Ascending aorta (tissue), 2 donors: Measurements from ENCODE around the gene SPRYD4. TPM values are rescaled to one million over a fixed set of nuclear protein-coding genes. Genes with fewer than 3 reads are reported as not detected.
"Not testable (repeated sequence)": the region's sequence is repeated elsewhere in the genome, so short reads cannot be mapped to it uniquely, and the experiment has no call there.

Source experiments
- DNase-seq, 2 donors: peaks; one replicate each; pipeline ENCODE4 v3.0.0-alpha.2; 2019; ENCODE audit warnings: low spot score in 2 of 2
- H3K27ac ChIP-seq, 2 donors: fragments of 200-600 bp; sonication (generic); one replicate each; pipeline ENCODE4 v1.5.1; 2016 to 2017; ENCODE audit warnings: mild to moderate bottlenecking in 1 of 2
- H3K27me3 ChIP-seq: fragments of 200-600 bp; sonication (generic); one replicate; pipeline ENCODE4 v1.5.1; 2017
- H3K36me3 ChIP-seq, 2 donors: fragments of 200-600 bp; sonication (generic); one replicate each; pipeline ENCODE4 v1.5.1; 2016
- H3K4me1 ChIP-seq, 2 donors: fragments of 200-600 bp; sonication (generic); one replicate each; pipeline ENCODE4 v1.5.1; 2016 to 2017; ENCODE audit warnings: mild to moderate bottlenecking in 1 of 2
- H3K4me3 ChIP-seq, 2 donors: fragments of 200-600 bp; sonication (generic); one replicate each; pipeline ENCODE4 v1.5.1; 2016 to 2017; ENCODE audit warnings: mild to moderate bottlenecking in 1 of 2
- H3K9me3 ChIP-seq, 2 donors: fragments of 200-600 bp; sonication (generic); one replicate each; pipeline ENCODE4 v1.5.1; 2016
- CTCF ChIP-seq, 3 experiments: fragments of 200-600 bp in 2 of 3; fragments of 450-650 bp in 1 of 3; sonication (generic) in 2 of 3; IDR thresholded peaks; one replicate each; pipeline ENCODE4 v1.5.1; 2016 to 2019; ENCODE audit warnings: antibody characterized with exemption in 3 of 3, mild to moderate bottlenecking in 1 of 3, moderate library complexity in 1 of 3
- intact Hi-C: fragments of 100-400 bp; cut with DNase I; formaldehyde crosslinking; loops from one replicate; pipeline ENCODE4 v1.15.1; 2023
- total RNA-seq: library from RNA; depleted of rRNA; stranded (reverse); fragments of >200 nt; gene quantifications from one replicate; pipeline ENCODE4 v1.1.0, GENCODE V29; 2016

Gene SPRYD4
- total RNA-seq, 1 donor from 2014 or later = 0.43 TPM

DNA sequence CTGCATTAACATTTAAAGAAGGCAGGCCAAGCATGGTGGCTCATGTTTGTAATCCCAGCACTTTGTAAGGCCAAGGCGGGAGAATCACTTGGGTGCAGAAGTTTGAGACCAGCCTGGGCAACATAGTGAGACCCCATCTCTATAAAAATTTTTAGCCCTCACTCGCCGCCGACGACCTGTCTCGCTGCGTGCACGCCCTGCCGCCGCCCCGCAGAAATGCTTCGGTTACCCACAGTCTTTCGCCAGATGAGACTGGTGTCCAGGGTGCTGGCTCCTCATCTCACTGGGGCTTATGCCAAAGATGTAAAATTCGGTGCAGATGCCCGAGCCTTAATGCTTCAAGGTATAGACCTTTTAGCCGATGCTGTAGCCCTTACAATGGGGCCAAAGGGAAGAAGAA is 42.4 kb downstream of the SPRYD4 start:
- intact Hi-C loops = no loop called here
- no peak for TF ChIP-seq CTCF (IDR thresholded peaks at IDR 0.05)
- Histone ChIP-seq H3K4me1 (peaks cover 0 to 3% of the 10 kb centered on the region in 2 donors), H3K27me3 (no peaks in the 10 kb centered on the region), H3K27ac (no peak overlapping the region), H3K4me3 (no peak overlapping the region), H3K36me3 (no peaks in the 10 kb centered on the region), H3K9me3 (no peaks in the 10 kb centered on the region)
- DNase-seq = no peak

GRCh38 chr12:56514014-56514318 is 45.6 kb downstream of the SPRYD4 start:
- H3K27ac ChIP-seq, H3K36me3 ChIP-seq, H3K9me3 ChIP-seq, H3K27me3 ChIP-seq, H3K4me1 ChIP-seq, DNase-seq, H3K4me3 ChIP-seq: not testable (repeated sequence)
- intact Hi-C loops = loop anchor here (1.0 kb wide), 1 partner anchor 58 kb away; no protein-coding TSS in a partner anchor

DNA sequence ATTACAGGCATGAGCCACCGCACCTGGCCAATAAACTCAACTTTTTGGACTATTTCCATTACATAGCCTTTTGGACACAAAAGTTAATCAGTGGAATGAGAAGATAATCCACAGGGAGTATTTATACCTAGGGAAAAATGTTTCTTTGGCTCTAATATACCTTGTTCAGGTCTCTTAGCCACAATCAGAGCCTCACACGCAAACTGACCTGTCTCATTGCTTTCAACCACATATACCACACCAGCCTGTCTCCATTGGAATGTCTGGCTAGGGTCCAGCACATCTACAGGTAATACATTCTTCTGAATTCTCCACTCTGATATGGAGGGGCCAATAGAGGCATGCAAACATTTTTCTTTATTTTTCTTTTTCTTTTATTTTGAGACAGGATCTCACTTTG is 49.5 kb downstream of the SPRYD4 start:
- no peak for TF ChIP-seq CTCF (IDR thresholded peaks at IDR 0.05)
- intact Hi-C loops = no loop called here
- no peaks in the 10 kb centered on the region for H3K36me3 ChIP-seq

GRCh38 chr12:56518570-56518969 is 50.2 kb downstream of the SPRYD4 start:
- no peak overlapping the region for H3K4me3 ChIP-seq
- intact Hi-C loops = no loop called here
- TF ChIP-seq CTCF (IDR thresholded peaks at IDR 0.05) = no peak
- no peaks in the 10 kb centered on the region for H3K27me3 ChIP-seq
- no peaks in the 10 kb centered on the region for H3K36me3 ChIP-seq
- peaks cover 0 to 12% of the 10 kb centered on the region in 2 donors for H3K4me1 ChIP-seq
- DNase-seq = no peak
- H3K9me3 ChIP-seq = no peaks in the 10 kb centered on the region
- no peak overlapping the region for H3K27ac ChIP-seq

More for the DNA sequence above, 49.5 kb downstream of the SPRYD4 start:
- H3K27me3 ChIP-seq = no peaks in the 10 kb centered on the region
- H3K4me3 ChIP-seq = no peak overlapping the region
- H3K9me3 ChIP-seq = no peaks in the 10 kb centered on the region
- peaks cover 0 to 11% of the 10 kb centered on the region in 2 donors for H3K4me1 ChIP-seq
- DNase-seq = no peak
- no peak overlapping the region for H3K27ac ChIP-seq

GRCh38 chr12:56520048-56520447 is 51.7 kb downstream of the SPRYD4 start:
- DNase-seq = no peak
- H3K4me1 ChIP-seq = peaks cover 0 to 23% of the 10 kb centered on the region in 2 donors
- no peaks in the 10 kb centered on the region for H3K9me3 ChIP-seq
- no peaks in the 10 kb centered on the region for H3K36me3 ChIP-seq
- no peaks in the 10 kb centered on the region for H3K27me3 ChIP-seq
- peak overlapping the region in 1 of 2 donors; percentile 64 for H3K4me3 ChIP-seq
- intact Hi-C loops = loop anchor here (2.0 to 10.0 kb wide), 2 partner anchors 117 to 675 kb away; partner anchors contain the start of gene MMP19
- H3K27ac ChIP-seq = peak overlapping the region; percentile 78 to 88
- no peak for TF ChIP-seq CTCF (IDR thresholded peaks at IDR 0.05)

GRCh38 chr12:56520506-56520905 is 52.1 kb downstream of the SPRYD4 start:
- intact Hi-C loops = loop anchor here (2.0 to 10.0 kb wide), 2 partner anchors 116 to 676 kb away; partner anchors contain the start of gene MMP19
- no peak for TF ChIP-seq CTCF (IDR thresholded peaks at IDR 0.05)
- Histone ChIP-seq H3K27ac (peak overlapping the region; percentile 78 to 88), H3K36me3 (no peaks in the 10 kb centered on the region), H3K4me3 (peak overlapping the region; percentile 64 to 71), H3K9me3 (no peaks in the 10 kb centered on the region), H3K4me1 (peaks cover 0 to 27% of the 10 kb centered on the region in 2 donors), H3K27me3 (no peaks in the 10 kb centered on the region)
- DNase-seq = no peak
